ENCODE measurements around the gene OR5M10. TPM values are rescaled to one million over a fixed set of nuclear protein-coding genes. Genes with fewer than 3 reads are reported as not detected.

Gene OR5M10
- total and polyA plus RNA-seq, 2 donors (not counting 3 experiments of a cell fraction or from before 2014, with no cell fraction given): not detected

DNA sequence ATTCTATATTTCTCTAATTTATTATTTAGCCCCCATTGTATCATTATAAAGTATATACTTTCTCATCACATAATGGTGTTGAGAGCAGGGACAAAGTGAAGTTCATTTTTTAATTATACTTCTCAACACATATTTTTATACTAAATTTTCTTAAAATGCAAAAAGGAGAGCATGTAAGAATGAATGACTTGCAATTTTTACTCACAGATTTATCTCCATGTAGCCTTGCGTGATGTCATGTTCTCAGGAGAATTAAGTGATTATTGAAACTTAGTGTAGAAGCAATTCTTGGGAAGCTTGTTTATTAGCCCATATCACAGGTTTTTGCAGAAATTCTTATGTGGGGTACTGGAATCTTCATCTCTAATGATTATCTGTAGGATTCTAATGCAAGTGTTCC, 33.8 kb downstream of the OR5M10 start:
- Histone ChIP-seq H3K4me2 (ENCODE audit: insufficient read depth, low read length) (no peak overlapping the region), H3K4me3 (replicated peaks in 1 of 3; ENCODE audit: insufficient read depth in 1 of 3, low read depth in 1 of 3, low read length in 3 of 3) (no peak overlapping the region), H3K36me3 (ENCODE audit: control insufficient read depth in 2 of 2, extremely low read depth in 1 of 2, insufficient read depth in 2 of 2, low read length in 2 of 2) (no peaks in the 10 kb centered on the region), H3K4me1 (ENCODE audit: control insufficient read depth, extremely low read depth, insufficient read depth, low read length) (no peaks in the 10 kb centered on the region), H3K9ac (replicated peaks; ENCODE audit: extremely low read depth, insufficient read depth, low read length) (no peak overlapping the region), H2AFZ (ENCODE audit: low read depth, low read length) (no peak overlapping the region), H3K9me1 (replicated peaks; ENCODE audit: control insufficient read depth, extremely low read depth, insufficient read depth, low read length) (no peaks in the 10 kb centered on the region), H3K79me2 (ENCODE audit: control insufficient read depth, insufficient read depth, low read length) (no peaks in the 10 kb centered on the region), H3K9me3 (replicated peaks; ENCODE audit: control insufficient read depth, insufficient read depth, low read length) (peaks cover 2% of the 10 kb centered on the region), H4K20me1 (replicated peaks; ENCODE audit: control insufficient read depth, extremely low read depth, insufficient read depth, low read length) (no peaks in the 10 kb centered on the region), H3K27me3 (ENCODE audit: control insufficient read depth in 2 of 2, insufficient read depth in 2 of 2, low read length in 2 of 2) (no peaks in the 10 kb centered on the region), H3K27ac (ENCODE audit: insufficient read depth, low read depth, low read length) (no peak overlapping the region)
- DNase-seq (ENCODE audit: low read depth, low spot score) (no peak), FAIRE-seq (no peak)
- intact Hi-C loops (cut with micrococcal nuclease): no loop called here
- dilution Hi-C loops (cut with MboI; ENCODE audit: extremely low pct_ligation_motif_present, low sequenced_read_pairs): no loop called here
- ChIA-PET CTCF (no interaction called here), POLR2A (no interaction called here)
- no TSS peak for BruUV-seq (replicated peaks)
- TF ChIP-seq FOS (IDR thresholded peaks at IDR 0.05; ENCODE audit: borderline replicate concordance, insufficient read depth, low read length) (no peak), POLR2A (IDR thresholded peaks at IDR 0.05; ENCODE audit: low read depth, low read length) (no peak), JUN (IDR thresholded peaks at IDR 0.05; ENCODE audit: borderline replicate concordance, insufficient read depth, insufficient read length, low read depth) (no peak), MAX (IDR thresholded peaks at IDR 0.05; ENCODE audit: insufficient read depth, insufficient read length) (no peak)

DNA sequence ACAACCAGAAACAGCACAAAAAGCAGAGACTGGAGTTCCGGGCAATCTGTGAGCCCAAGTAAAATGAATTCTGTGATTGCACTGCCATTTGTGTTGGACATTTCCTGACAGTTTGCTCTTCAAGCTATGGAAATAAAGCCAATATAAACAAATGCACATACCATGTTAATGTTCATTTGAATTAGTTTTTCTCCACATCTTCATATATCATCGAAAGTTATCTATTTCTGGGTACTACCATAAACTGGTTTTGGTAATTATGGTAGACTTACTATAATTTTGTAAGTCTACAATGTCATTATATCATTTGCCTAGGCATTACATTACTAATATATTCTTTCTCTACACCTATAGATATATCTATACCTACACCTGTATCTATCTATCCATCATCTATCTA, 34.4 kb downstream of the OR5M10 start, which contains the start of gene OR5M11:
TSS of gene OR5M11 (minus strand) at position 101 of the 400 bp plus-strand sequence. CDS start at position 101, 0 bp downstream.
- H3K4me1 ChIP-seq (ENCODE audit: control insufficient read depth, extremely low read depth, insufficient read depth, low read length): no peaks in the 10 kb centered on the region
- dilution Hi-C loops (cut with MboI; ENCODE audit: extremely low pct_ligation_motif_present, low sequenced_read_pairs): no loop called here
- H3K9me1 ChIP-seq (replicated peaks; ENCODE audit: control insufficient read depth, extremely low read depth, insufficient read depth, low read length): no peaks in the 10 kb centered on the region
- ChIA-PET POLR2A (no interaction called here), CTCF (no interaction called here)
- no peaks in the 10 kb centered on the region for H3K27me3 ChIP-seq (ENCODE audit: control insufficient read depth in 2 of 2, insufficient read depth in 2 of 2, low read length in 2 of 2)
- DNase-seq (ENCODE audit: low read depth, low spot score): no peak
- no peak within 1 kb of the TSS for H3K27ac ChIP-seq (ENCODE audit: insufficient read depth, low read depth, low read length)
- no peak for FAIRE-seq
- H2AFZ ChIP-seq (ENCODE audit: low read depth, low read length): no peak within 1 kb of the TSS
- no peaks in the 10 kb centered on the region for H3K36me3 ChIP-seq (ENCODE audit: control insufficient read depth in 2 of 2, extremely low read depth in 1 of 2, insufficient read depth in 2 of 2, low read length in 2 of 2)
- H3K9me3 ChIP-seq (replicated peaks; ENCODE audit: control insufficient read depth, insufficient read depth, low read length): peaks cover 2% of the 10 kb centered on the region
- no peak within 1 kb of the TSS for H3K4me2 ChIP-seq (ENCODE audit: insufficient read depth, low read length)
- BruUV-seq (replicated peaks): no TSS peak
- intact Hi-C loops (cut with micrococcal nuclease): no loop called here
- no peak within 1 kb of the TSS for H3K9ac ChIP-seq (replicated peaks; ENCODE audit: extremely low read depth, insufficient read depth, low read length)
- H3K4me3 ChIP-seq (replicated peaks in 1 of 3; ENCODE audit: insufficient read depth in 1 of 3, low read depth in 1 of 3, low read length in 3 of 3): no peak within 1 kb of the TSS
- TF ChIP-seq JUN (IDR thresholded peaks at IDR 0.05; ENCODE audit: borderline replicate concordance, insufficient read depth, insufficient read length, low read depth) (no peak), POLR2AphosphoS5 (IDR thresholded peaks at IDR 0.05; ENCODE audit: insufficient read depth, low read depth, low read length) (no peak), MAX (IDR thresholded peaks at IDR 0.05; ENCODE audit: insufficient read depth, insufficient read length) (no peak), FOS (IDR thresholded peaks at IDR 0.05; ENCODE audit: borderline replicate concordance, insufficient read depth, low read length) (no peak)
- no peaks in the 10 kb centered on the region for H4K20me1 ChIP-seq (replicated peaks; ENCODE audit: control insufficient read depth, extremely low read depth, insufficient read depth, low read length)
- H3K79me2 ChIP-seq (ENCODE audit: control insufficient read depth, insufficient read depth, low read length): no peaks in the 10 kb centered on the region
